HepG2 (cell line): ENCODE results near the gene SRCIN1. TPM values are rescaled to one million over a fixed set of nuclear protein-coding genes. Genes with fewer than 3 reads are reported as not detected.

ENCODE experiments used
- ATAC-seq: fragments of 200-7000 bp; cut with Tn5 transposase; 3 replicates; pipeline ENCODE4 v1.9.1; 2020; ENCODE audit warnings: mild to moderate bottlenecking, moderate library complexity
- BruUV-seq: library from RNA; stranded (reverse); fragments of 400-500 nt; replicated peaks from 2 replicates; lab custom pipeline; 2021; lab: Mats Ljungman, UMichigan
- CTCF ChIA-PET: fragments of 300-600 bp; formaldehyde crosslinking; extraction: SDS; loops from one replicate; lab custom pipeline; 2021; ENCODE audit warnings: low total read pairs, inconsistent platforms, low intra/inter-chr PET ratio; lab: Yijun Ruan, JAX
- POLR2A ChIA-PET: fragments of 350-600 bp; sonication (Branson Sonifier 250); formaldehyde crosslinking; loops from one replicate; lab custom pipeline; 2020; ENCODE audit warnings: antibody characterized with exemption, inconsistent platforms; lab: Yijun Ruan, JAX
- DNase-seq: peaks from one replicate; pipeline ENCODE4 v3.0.0-alpha.2; 2015; ENCODE audit warnings: low spot score
- FAIRE-seq: peaks from 3 replicates; lab custom pipeline; 2011; peaks lifted over from hg19 to GRCh38; lab: Jason Lieb, UNC
- H2AFZ ChIP-seq: one replicate; pipeline ENCODE4 v1.6.1; 2011; ENCODE audit warnings: low read length, inconsistent platforms
- H3K27ac ChIP-seq: fragments of 300-600 bp; 3 replicates; pipeline ENCODE4 v1.8.0; 2011; ENCODE audit warnings: mixed run types, mild to moderate bottlenecking, mixed read lengths, low read length, inconsistent platforms; ENCODE audit not compliant: insufficient read depth; ENCODE audit errors: extremely low read length
- H3K27me3 ChIP-seq, 2 experiments: fragments of 200-600 bp in 1 of 2; 2 replicates in 1 of 2; 3 replicates in 1 of 2; pipeline versions ENCODE4 v1.6.0 to v1.8.0; 2011; ENCODE audit warnings: low read length in 2 of 2, mild to moderate bottlenecking in 2 of 2, moderate library complexity in 2 of 2, inconsistent platforms in 1 of 2; ENCODE audit not compliant: insufficient read depth in 2 of 2, control insufficient read depth in 1 of 2
- H3K36me3 ChIP-seq, 2 experiments: fragments of 200-600 bp in 1 of 2; replicated peaks in 1 of 2; 2 replicates in 1 of 2; 3 replicates in 1 of 2; pipeline versions ENCODE4 v1.5.1 to v1.8.0; 2011; ENCODE audit warnings: low read length in 2 of 2, inconsistent platforms in 1 of 2; ENCODE audit not compliant: insufficient read depth in 2 of 2, control insufficient read depth in 1 of 2
- H3K4me1 ChIP-seq: 2 replicates; pipeline ENCODE4 v1.5.1; 2012; ENCODE audit warnings: low read length, inconsistent platforms; ENCODE audit not compliant: insufficient read depth
- H3K4me2 ChIP-seq: 2 replicates; pipeline ENCODE4 v1.6.0; 2011; ENCODE audit warnings: low read depth, low read length, inconsistent platforms
- H3K4me3 ChIP-seq, 3 experiments: fragments of 200-600 bp in 1 of 3; sonication (generic), shearing (Covaris generic) in 1 of 3; replicated peaks in 1 of 3; 2 replicates each; pipeline ENCODE4 v1.5.1; 2011 to 2016; ENCODE audit warnings: low read length in 3 of 3, inconsistent platforms in 2 of 3, low read depth in 2 of 3, mild to moderate bottlenecking in 2 of 3, control low read depth in 1 of 3, mixed read lengths in 1 of 3; ENCODE audit not compliant: insufficient read depth in 1 of 3
- H3K79me2 ChIP-seq: one replicate; pipeline ENCODE4 v1.6.1; 2011; ENCODE audit warnings: low read length, inconsistent platforms; ENCODE audit not compliant: insufficient read depth
- H3K9ac ChIP-seq: 2 replicates; pipeline ENCODE4 v1.6.0; 2011; ENCODE audit warnings: mild to moderate bottlenecking, low read depth, low read length, inconsistent platforms; ENCODE audit not compliant: insufficient read depth
- H3K9me3 ChIP-seq: 2 replicates; pipeline ENCODE4 v1.5.1; 2012; ENCODE audit warnings: mild to moderate bottlenecking, low read length
- H4K20me1 ChIP-seq: 2 replicates; pipeline ENCODE4 v1.6.0; 2011; ENCODE audit warnings: inconsistent platforms, mild to moderate bottlenecking, low read length, moderate library complexity; ENCODE audit not compliant: insufficient read depth
- ADNP ChIP-seq: sonication (generic); formaldehyde crosslinking; IDR thresholded peaks from 2 replicates; pipeline ENCODE4 v1.4.0; 2020; ENCODE audit warnings: missing genetic modification reagents
- ASH2L ChIP-seq: fragments of 300-600, 200-600 bp; sonication (generic); IDR thresholded peaks from 2 replicates; pipeline ENCODE4 v1.7.0; 2017; ENCODE audit warnings: low read depth, mild to moderate bottlenecking, moderate library complexity, mixed read lengths, low read length; ENCODE audit not compliant: insufficient read length
- DMAP1 ChIP-seq: IDR thresholded peaks from 2 replicates; pipeline ENCODE4 v1.6.1; 2016
- FLYWCH1 ChIP-seq: sonication (generic); formaldehyde crosslinking; IDR thresholded peaks from 2 replicates; pipeline ENCODE4 v1.8.1; 2023; ENCODE audit warnings: mild to moderate bottlenecking, missing genetic modification reagents
- FOXK1 ChIP-seq: sonication (generic); formaldehyde crosslinking; IDR thresholded peaks from 2 replicates; pipeline ENCODE4 v1.4.0; 2020; ENCODE audit warnings: low read depth, missing genetic modification reagents, borderline replicate concordance
- IRX3 ChIP-seq: sonication (generic); formaldehyde crosslinking; IDR thresholded peaks from 2 replicates; pipeline ENCODE4 v1.8.1; 2023; ENCODE audit warnings: mild to moderate bottlenecking, low read depth, missing genetic modification reagents, borderline replicate concordance
- LBX2 ChIP-seq: sonication (generic); formaldehyde crosslinking; IDR thresholded peaks from 2 replicates; pipeline ENCODE4 v1.5.0; 2020; ENCODE audit warnings: missing genetic modification reagents, mild to moderate bottlenecking, borderline replicate concordance
- MBD4 ChIP-seq: IDR thresholded peaks from 2 replicates; pipeline ENCODE4 v1.6.1; 2012; ENCODE audit warnings: low read length, inconsistent platforms, borderline replicate concordance
- PAWR ChIP-seq: sonication (generic); formaldehyde crosslinking; IDR thresholded peaks from 2 replicates; pipeline ENCODE4 v1.4.0; 2020; ENCODE audit warnings: missing genetic modification reagents, mild to moderate bottlenecking, borderline replicate concordance
- PPARG ChIP-seq: conservative IDR thresholded peaks from 2 replicates; pipeline ENCODE4 v1.6.1; 2016; ENCODE audit warnings: missing biosample characterization, missing genetic modification reagents
- RAD21 ChIP-seq: fragments of 450-650 bp; formaldehyde crosslinking; IDR thresholded peaks from 2 replicates; pipeline ENCODE4 v1.5.0; 2020; ENCODE audit warnings: mild to moderate bottlenecking
- RBFOX2 ChIP-seq: fragments of 200-400 bp; formaldehyde crosslinking; IDR thresholded peaks from 2 replicates; pipeline ENCODE4 v1.6.1; 2017; ENCODE audit warnings: low read depth, mild to moderate bottlenecking, low read length
- SMAD1 ChIP-seq: sonication (generic); formaldehyde crosslinking; IDR thresholded peaks from 2 replicates; pipeline ENCODE4 v1.4.0; 2020; ENCODE audit warnings: missing genetic modification reagents, low read depth, mild to moderate bottlenecking, borderline replicate concordance
- SSRP1 ChIP-seq: IDR thresholded peaks from 2 replicates; pipeline ENCODE4 v1.6.1; 2016; ENCODE audit warnings: control low read depth
- XRCC5 ChIP-seq: fragments of 200-400 bp; formaldehyde crosslinking; optimal IDR thresholded peaks from 2 replicates; pipeline ENCODE3; 2017; ENCODE audit warnings: mild to moderate bottlenecking, low read length
- ZFP62 ChIP-seq: sonication (generic); formaldehyde crosslinking; IDR thresholded peaks from 2 replicates; pipeline ENCODE4 v1.4.0; 2020; ENCODE audit warnings: missing genetic modification reagents
- ZNF224 ChIP-seq: sonication (generic); formaldehyde crosslinking; IDR thresholded peaks from 2 replicates; pipeline ENCODE4 v1.5.0; 2020; ENCODE audit warnings: mild to moderate bottlenecking, missing genetic modification reagents
- ZNF232 ChIP-seq: sonication (generic); formaldehyde crosslinking; IDR thresholded peaks from 2 replicates; pipeline ENCODE4 v1.4.0; 2020; ENCODE audit warnings: missing genetic modification reagents, borderline replicate concordance
- ZNF430 ChIP-seq: sonication (generic); formaldehyde crosslinking; IDR thresholded peaks from 2 replicates; pipeline ENCODE4 v1.9.0; 2021; ENCODE audit warnings: mild to moderate bottlenecking, missing genetic modification reagents
- ZNF768 ChIP-seq: sonication (generic); formaldehyde crosslinking; IDR thresholded peaks from 2 replicates; pipeline ENCODE4 v1.4.0; 2020; ENCODE audit warnings: missing genetic modification reagents
- ZNF839 ChIP-seq: sonication (generic); formaldehyde crosslinking; IDR thresholded peaks from 2 replicates; pipeline ENCODE4 v1.4.0; 2020; ENCODE audit warnings: missing genetic modification reagents, mild to moderate bottlenecking, borderline replicate concordance
- WGBS: methylation state at CpG from one replicate; pipeline ENCODE4 v1.1.6; 2017; ENCODE audit warnings: low lambda C conversion rate; 5-methylcytosine and 5-hydroxymethylcytosine counted together
- in situ Hi-C: cut with HindIII; loops from 2 replicates; pipeline ENCODE4 v1.10.0; 2017; ENCODE audit warnings: low pct_unique_long_range_greater_than_20kb; ENCODE audit not compliant: extremely low pct_ligation_motif_present
- intact Hi-C: fragments of 100-400 bp; cut with micrococcal nuclease; formaldehyde crosslinking; loops from one replicate; pipeline ENCODE4 v1.10.0; 2022; ENCODE audit not compliant: unreplicated experiment
- polyA plus RNA-seq, 8 experiments: library from polyadenylated mRNA; depleted of rRNA in 3 of 8; stranded (reverse) in 7 of 8; unstranded in 1 of 8; fragments of >200 nt; fragmentation: Illumina TruSeq in 4 of 8; extraction: Trizol in 4 of 8; gene quantifications; 2 replicates each; pipeline versions ENCODE4 v1.2.1 to v1.2.3, GENCODE V29; 2011 to 2016; ENCODE audit warnings: low read depth in 4 of 8, missing spikeins in 1 of 8, mixed read lengths in 1 of 8; ENCODE audit not compliant: insufficient read depth in 1 of 8
- total RNA-seq, 5 experiments: library from RNA; depleted of rRNA; stranded (reverse); fragments of >200 nt; fragmentation: Illumina TruSeq; extraction: Trizol; gene quantifications; 2 replicates each; pipeline ENCODE4 v1.2.3, GENCODE V29; 2016; ENCODE audit warnings: low read depth in 1 of 5
- TF ChIP-seq, protein P1 (sequence below): fragments of 450-650 bp; IDR thresholded peaks from 2 replicates; pipeline ENCODE4 v1.6.1; 2017
- TF ChIP-seq, protein P2 (sequence below): IDR thresholded peaks from 2 replicates; pipeline ENCODE4 v1.6.1; 2016; ENCODE audit warnings: missing biosample characterization, missing genetic modification reagents, low read depth

SRCIN1 gene
- total and polyA plus RNA-seq, 2 of the 13 experiments (the other 11 are each of a cell fraction or from before 2014, with no cell fraction given) = 1.2 to 9.6 TPM

GRCh38 chr17:38602453-38602852, 3.3 kb downstream of the SRCIN1 start:
- no peak for FAIRE-seq
- TF ChIP-seq SSRP1 = no peak
- no peak for TF ChIP-seq RAD21 (CRISPR knock-in tag)
- TF ChIP-seq, protein P1, sequence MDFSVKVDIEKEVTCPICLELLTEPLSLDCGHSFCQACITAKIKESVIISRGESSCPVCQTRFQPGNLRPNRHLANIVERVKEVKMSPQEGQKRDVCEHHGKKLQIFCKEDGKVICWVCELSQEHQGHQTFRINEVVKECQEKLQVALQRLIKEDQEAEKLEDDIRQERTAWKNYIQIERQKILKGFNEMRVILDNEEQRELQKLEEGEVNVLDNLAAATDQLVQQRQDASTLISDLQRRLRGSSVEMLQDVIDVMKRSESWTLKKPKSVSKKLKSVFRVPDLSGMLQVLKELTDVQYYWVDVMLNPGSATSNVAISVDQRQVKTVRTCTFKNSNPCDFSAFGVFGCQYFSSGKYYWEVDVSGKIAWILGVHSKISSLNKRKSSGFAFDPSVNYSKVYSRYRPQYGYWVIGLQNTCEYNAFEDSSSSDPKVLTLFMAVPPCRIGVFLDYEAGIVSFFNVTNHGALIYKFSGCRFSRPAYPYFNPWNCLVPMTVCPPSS = no peak
- TF ChIP-seq ZFP62 (CRISPR knock-in tag) = no peak
- no peak for TF ChIP-seq IRX3 (CRISPR knock-in tag)
- TF ChIP-seq DMAP1 (CRISPR knock-in tag) = no peak
- TF ChIP-seq SMAD1 (CRISPR knock-in tag) = no peak
- no peak for TF ChIP-seq FOXK1 (CRISPR knock-in tag)
- TF ChIP-seq FLYWCH1 = no peak
- TF ChIP-seq ZNF430 (CRISPR knock-in tag) = no peak
- 0 out of 2 replicates have a peak, but pooled peaks have one; percentile 0 for TF ChIP-seq RBFOX2
- TF ChIP-seq PAWR (CRISPR knock-in tag) = no peak
- 0 out of 2 replicates have a peak, but pooled peaks have one; percentile 42 for TF ChIP-seq ADNP (CRISPR knock-in tag)
- TF ChIP-seq ZNF839 (CRISPR knock-in tag) = no peak
- TF ChIP-seq PPARG = no peak
- TF ChIP-seq, protein P2, sequence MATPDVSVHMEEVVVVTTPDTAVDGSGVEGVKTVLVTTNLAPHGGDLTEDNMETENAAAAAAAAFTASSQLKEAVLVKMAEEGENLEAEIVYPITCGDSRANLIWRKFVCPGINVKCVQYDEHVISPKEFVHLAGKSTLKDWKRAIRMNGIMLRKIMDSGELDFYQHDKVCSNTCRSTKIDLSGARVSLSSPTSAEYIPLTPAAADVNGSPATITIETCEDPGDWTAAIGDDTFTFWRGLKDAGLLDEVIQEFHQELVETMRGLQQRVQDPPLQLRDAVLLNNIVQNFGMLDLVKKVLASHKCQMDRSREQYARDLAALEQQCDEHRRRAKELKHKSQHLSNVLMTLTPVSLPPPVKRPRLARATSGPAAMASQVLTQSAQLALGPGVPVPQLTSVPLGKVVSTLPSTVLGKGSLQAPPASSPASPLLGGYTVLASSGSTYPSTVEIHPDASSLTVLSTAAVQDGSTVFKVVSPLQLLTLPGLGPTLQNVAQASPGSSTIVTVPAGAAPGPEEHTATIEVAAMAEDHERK (CRISPR knock-in tag) = no peak
- TF ChIP-seq ZNF768 (CRISPR knock-in tag) = peak; percentile 96
- no peak for TF ChIP-seq LBX2 (CRISPR knock-in tag)
- no peak for TF ChIP-seq ZNF224 (CRISPR knock-in tag)
- TF ChIP-seq MBD4 = no peak
- peak; percentile 1 for TF ChIP-seq XRCC5
- no peak for TF ChIP-seq ZNF232 (CRISPR knock-in tag)
- TF ChIP-seq ASH2L = no peak

More at GRCh38 chr17:38602453-38602852, 3.3 kb downstream of the SRCIN1 start:
- no peak for DNase-seq
- intact Hi-C loops (no loop called here), in situ Hi-C loops (no loop called here)
- Histone ChIP-seq H3K4me1 (peaks cover 89% of the 10 kb centered on the region), H3K27ac (no peak overlapping the region), H3K36me3 (no peaks in the 10 kb centered on the region), H3K4me2 (peak overlapping the region; percentile 64), H3K4me3 (peak overlapping the region in 1 of 3 experiments; percentile 59; a peak in 1 of 6 replicates), H3K27me3 (no peaks in the 10 kb centered on the region), H3K9me3 (no peaks in the 10 kb centered on the region), H3K9ac (peak overlapping the region; percentile 14; the same call in 1 of the 2 replicates), H2AFZ (no peak overlapping the region), H3K79me2 (peaks cover 3% of the 10 kb centered on the region), H4K20me1 (peaks cover 18% of the 10 kb centered on the region; the same call in 1 of the 2 replicates)
- ATAC-seq = no peak
- WGBS = 47% methylated on average over 2 of the region's 2 CpGs
- CTCF ChIA-PET = interaction anchor here (1.6 kb wide), 1 partner anchor 61 kb away, joined by 5 read pairs; no protein-coding TSS in a partner anchor
- POLR2A ChIA-PET = interaction anchor here (0.7 to 13.7 kb wide), 4 partner anchors 13 to 251 kb away, joined by 3 to 208 read pairs (median 80); partner anchors contain the start of gene SOCS7
- no TSS peak for BruUV-seq
